ENCODE measurements around the gene AMZ2.
A peak's percentile ranks its signal among the peaks of the same experiment; 100 is the strongest.
"Not testable (repeated sequence)": the region's sequence is repeated elsewhere in the genome, so short reads cannot be mapped to it uniquely, and the experiment has no call there.

The AMZ2 gene

GRCh38 chr17:68247445-68248198, at the start of gene AMZ2:
Gene AMZ2, plus strand, starts transcription at chr17:68248043. Its CDS starts 2,145 bp downstream, at chr17:68250188.
- DNase-seq = peak; percentile 92

GRCh38 chr17:68198931-68199836, 48.7 kb upstream of the AMZ2 start:
- DNase-seq = no peak

GRCh38 chr17:68199837-68200688, 47.8 kb upstream of the AMZ2 start:
- no peak for DNase-seq

GRCh38 chr17:68200689-68201417, 47.0 kb upstream of the AMZ2 start:
- DNase-seq = peak; percentile 67

GRCh38 chr17:68201418-68201771, 46.4 kb upstream of the AMZ2 start:
- DNase-seq = not testable (repeated sequence)

GRCh38 chr17:68202321-68202720, 45.5 kb upstream of the AMZ2 start:
- not testable (repeated sequence) for DNase-seq

- no peak for DNase-seq
Observed at GRCh38 chr17:68204736-68205135, 43.1 kb upstream of the AMZ2 start.

- peak; percentile 84 for DNase-seq
Observed at GRCh38 chr17:68205251-68205807, 42.5 kb upstream of the AMZ2 start.

- peak; percentile 62 for DNase-seq
Observed at GRCh38 chr17:68205808-68206720, 41.8 kb upstream of the AMZ2 start.

GRCh38 chr17:68207651-68208253, 40.1 kb upstream of the AMZ2 start:
- no peak for DNase-seq

GRCh38 chr17:68208651-68209050, 39.2 kb upstream of the AMZ2 start:
- DNase-seq = not testable (repeated sequence)

GRCh38 chr17:68209191-68209900, 38.5 kb upstream of the AMZ2 start:
- DNase-seq = not testable (repeated sequence)

- DNase-seq = no peak
Observed at GRCh38 chr17:68210570-68211315, 37.1 kb upstream of the AMZ2 start.

GRCh38 chr17:68213428-68214411, 34.1 kb upstream of the AMZ2 start:
- not testable (repeated sequence) for DNase-seq

GRCh38 chr17:68215453-68215852, 32.4 kb upstream of the AMZ2 start:
- DNase-seq = not testable (repeated sequence)

GRCh38 chr17:68219429-68219828, 28.4 kb upstream of the AMZ2 start:
- DNase-seq = not testable (repeated sequence)

- DNase-seq = not testable (repeated sequence)
Observed at GRCh38 chr17:68220186-68220585, 27.7 kb upstream of the AMZ2 start.

- not testable (repeated sequence) for DNase-seq
Observed at GRCh38 chr17:68220786-68221185, 27.1 kb upstream of the AMZ2 start.
